ENCODE results near the gene GTF2I. TPM values are rescaled to one million over a fixed set of nuclear protein-coding genes. Genes with fewer than 3 reads are reported as not detected.

The GTF2I gene
- total and polyA plus RNA-seq, 10 of the 15 experiments (the other 5 are each of a cell fraction or from before 2014, with no cell fraction given), result 6.7 to 172 (median 96.9) TPM

DNA sequence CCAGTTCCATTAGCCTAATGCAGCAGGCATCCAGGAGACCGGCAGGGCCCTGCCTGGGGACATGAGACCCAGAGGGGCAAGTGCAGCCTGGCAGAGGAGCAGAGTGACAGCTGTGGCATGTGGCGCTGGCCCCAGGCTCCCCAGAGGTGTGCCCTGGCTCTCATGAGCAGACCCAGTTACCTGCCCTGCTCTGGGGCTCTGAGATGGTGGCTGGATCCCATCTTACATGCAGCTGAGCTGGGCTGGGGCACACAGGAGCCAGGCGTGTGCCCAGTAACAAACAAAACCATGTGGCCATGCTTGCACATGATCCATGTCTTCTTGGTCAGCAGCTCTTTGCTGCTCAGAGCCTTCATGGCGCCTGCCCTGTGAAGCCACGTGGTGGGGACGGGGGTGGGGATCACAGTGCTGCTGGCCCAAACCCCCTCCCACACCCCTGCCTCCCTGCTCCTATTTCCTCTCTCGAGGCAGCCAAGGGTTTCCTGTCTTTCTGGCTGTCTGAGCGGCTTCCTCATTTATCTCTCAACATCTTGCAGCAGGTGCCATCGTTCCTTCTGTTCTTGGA lies 40.3 kb upstream of the GTF2I start (continued):
- TF ChIP-seq ATF7 (IDR thresholded peaks at IDR 0.05; ENCODE audit: low read depth) (no peak), RELB (IDR thresholded peaks at IDR 0.05; ENCODE audit: low read depth) (0 out of 2 replicates have a peak, but pooled peaks have one; percentile 22), IKZF2 (IDR thresholded peaks at IDR 0.05) (peak; percentile 20 to 44; a peak in 2 of 4 replicates), HDAC6 (IDR thresholded peaks at IDR 0.05; ENCODE audit: unreplicated experiment) (no peak), SPI1 (IDR thresholded peaks at IDR 0.05; ENCODE audit: borderline replicate concordance, insufficient read depth, low read depth, low read length) (peak; percentile 57; the same call in 1 of the 2 replicates), EED (IDR thresholded peaks at IDR 0.05; ENCODE audit: low read depth) (0 out of 2 replicates have a peak, but pooled peaks have one; percentile 31), NR2F1 (conservative IDR thresholded peaks at IDR 0.05) (no peak), CHD2 (IDR thresholded peaks at IDR 0.05; ENCODE audit: borderline replicate concordance, low read depth, low read length) (no peak), SMC3 (IDR thresholded peaks at IDR 0.05; ENCODE audit: borderline replicate concordance, low read length) (no peak), RAD51 (IDR thresholded peaks at IDR 0.05) (peak; percentile 81), HDGF (IDR thresholded peaks at IDR 0.05) (0 out of 2 replicates have a peak, but pooled peaks have one; percentile 25), BHLHE40 (IDR thresholded peaks at IDR 0.05; ENCODE audit: borderline replicate concordance in 1 of 2, low read depth in 2 of 2, low read length in 1 of 2) (peak in 1 of 2 experiments; percentile 26; a peak in 1 of 4 replicates), POLR2AphosphoS5 (IDR thresholded peaks at IDR 0.05; ENCODE audit: low read length) (no peak)
- TF ChIP-seq, protein P1, sequence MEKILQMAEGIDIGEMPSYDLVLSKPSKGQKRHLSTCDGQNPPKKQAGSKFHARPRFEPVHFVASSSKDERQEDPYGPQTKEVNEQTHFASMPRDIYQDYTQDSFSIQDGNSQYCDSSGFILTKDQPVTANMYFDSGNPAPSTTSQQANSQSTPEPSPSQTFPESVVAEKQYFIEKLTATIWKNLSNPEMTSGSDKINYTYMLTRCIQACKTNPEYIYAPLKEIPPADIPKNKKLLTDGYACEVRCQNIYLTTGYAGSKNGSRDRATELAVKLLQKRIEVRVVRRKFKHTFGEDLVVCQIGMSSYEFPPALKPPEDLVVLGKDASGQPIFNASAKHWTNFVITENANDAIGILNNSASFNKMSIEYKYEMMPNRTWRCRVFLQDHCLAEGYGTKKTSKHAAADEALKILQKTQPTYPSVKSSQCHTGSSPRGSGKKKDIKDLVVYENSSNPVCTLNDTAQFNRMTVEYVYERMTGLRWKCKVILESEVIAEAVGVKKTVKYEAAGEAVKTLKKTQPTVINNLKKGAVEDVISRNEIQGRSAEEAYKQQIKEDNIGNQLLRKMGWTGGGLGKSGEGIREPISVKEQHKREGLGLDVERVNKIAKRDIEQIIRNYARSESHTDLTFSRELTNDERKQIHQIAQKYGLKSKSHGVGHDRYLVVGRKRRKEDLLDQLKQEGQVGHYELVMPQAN (conservative IDR thresholded peaks at IDR 0.05), result 0 out of 2 replicates have a peak, but pooled peaks have one; percentile 27
